Measurements from ENCODE around the gene NRG2. TPM values are rescaled to one million over a fixed set of nuclear protein-coding genes. Genes with fewer than 3 reads are reported as not detected.

NRG2 gene
- total and polyA plus RNA-seq, 7 experiments from 2014 or later, result 0.05 to 0.22 (median 0.12) TPM; not detected in 3

DNA sequence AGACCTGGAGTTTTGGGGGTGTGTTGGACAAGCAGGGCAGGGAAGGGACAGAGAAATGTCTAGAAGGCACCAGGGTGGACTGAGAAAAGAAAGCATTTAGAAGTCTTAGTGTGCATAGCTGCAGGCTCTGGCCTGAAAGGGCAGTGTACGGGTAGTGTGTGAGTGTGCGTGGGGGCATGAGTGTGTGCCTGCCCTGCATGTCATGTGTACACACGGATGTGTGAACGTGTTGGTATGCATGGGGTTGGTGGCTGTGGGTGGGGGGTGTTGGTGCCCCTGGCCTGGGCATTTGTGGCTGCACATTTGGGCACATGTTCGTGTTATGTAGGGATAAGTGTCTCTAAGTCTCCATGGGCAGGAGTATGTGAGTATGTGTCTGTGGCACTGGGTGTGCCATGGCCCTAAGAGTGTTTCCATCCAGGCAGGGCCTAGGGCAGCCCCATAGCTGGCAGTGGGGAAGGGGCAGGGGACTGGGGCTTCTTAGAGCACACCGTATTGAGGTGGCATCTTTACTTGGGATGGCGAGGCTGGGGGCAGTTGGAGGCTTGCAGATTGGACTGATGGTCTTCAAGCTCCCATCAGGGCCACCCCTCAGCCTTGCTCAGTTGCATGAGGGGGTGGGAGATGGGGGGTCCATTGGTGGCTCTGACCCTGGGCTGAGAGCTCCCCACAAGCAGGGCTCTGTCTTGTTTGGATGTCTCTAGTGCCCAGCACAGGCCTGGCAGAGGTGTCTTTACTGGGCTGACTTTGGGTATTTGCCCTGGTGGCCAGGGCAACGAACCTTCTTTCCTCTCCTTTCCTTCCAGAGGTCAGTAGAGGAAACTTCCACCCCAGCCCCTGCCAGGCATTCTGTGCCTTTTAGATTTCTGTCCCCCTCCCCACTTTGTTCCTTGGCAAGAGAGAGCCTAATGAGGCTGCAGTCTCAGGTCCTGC lies 232.5 kb downstream of the NRG2 start:
- no peaks in the 10 kb centered on the region for H3K36me3 Mint-ChIP-seq
- POLR2A ChIA-PET, result no interaction called here
- Histone ChIP-seq H3K27me3 (ENCODE audit: control insufficient read depth in 2 of 2, insufficient read depth in 2 of 2, low read length in 2 of 2) (no peaks in the 10 kb centered on the region), H3K27ac (ENCODE audit: low read depth, low read length) (no peak overlapping the region), H3K36me3 (ENCODE audit: control insufficient read depth in 2 of 3, insufficient read depth in 3 of 3, low read length in 3 of 3) (no peaks in the 10 kb centered on the region), H3K4me3 (ENCODE audit: low read length) (no peak overlapping the region), H3K9me3 (ENCODE audit: control insufficient read depth in 2 of 3, low read length in 3 of 3) (no peaks in the 10 kb centered on the region), H3K4me1 (ENCODE audit: control insufficient read depth in 2 of 2, insufficient read depth in 2 of 2, low read length in 2 of 2) (no peaks in the 10 kb centered on the region)
- DNase-seq (no peak), ATAC-seq (no peak)
- H3K9me3 Mint-ChIP-seq, result peaks cover 0 to 2% (median 0%) of the 10 kb centered on the region in 11 donors
- H3K27ac Mint-ChIP-seq, result no peak overlapping the region
- H3K27me3 Mint-ChIP-seq, result peaks cover 0 to 22% (median 6%) of the 10 kb centered on the region in 5 donors
- intact Hi-C loops (cut with micrococcal nuclease), result no loop called here
- no peak overlapping the region for H3K4me3 Mint-ChIP-seq
- no peaks in the 10 kb centered on the region for H3K4me1 Mint-ChIP-seq
- CTCF ChIA-PET, result no interaction called here

DNA sequence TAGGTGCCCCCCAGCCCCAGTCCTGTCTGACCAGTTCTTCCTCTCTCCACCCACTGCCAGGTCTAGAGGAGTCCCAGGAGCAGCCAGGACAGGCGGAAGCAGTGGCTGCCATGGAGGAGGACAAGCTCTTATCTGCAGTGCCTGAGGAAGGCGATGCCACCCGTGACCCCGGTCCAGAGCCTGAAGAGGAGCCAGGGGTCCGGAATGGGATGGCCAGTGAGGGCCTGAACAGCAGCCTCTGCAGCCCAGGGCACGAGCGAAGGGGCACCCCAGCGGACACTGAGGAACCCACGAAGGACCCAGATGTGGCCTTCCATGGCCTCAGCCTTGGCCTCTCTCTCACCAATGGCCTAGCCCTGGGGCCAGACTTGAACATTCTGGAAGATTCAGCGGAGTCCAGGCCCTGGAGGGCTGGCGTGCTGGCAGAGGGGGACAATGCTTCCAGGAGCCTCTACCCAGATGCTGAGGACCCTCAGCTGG lies 233.7 kb downstream of the NRG2 start:
- H3K27ac ChIP-seq (ENCODE audit: low read depth, low read length), result no peak overlapping the region
- ChIA-PET CTCF (no interaction called here), POLR2A (no interaction called here)
- intact Hi-C loops (cut with micrococcal nuclease), result no loop called here
- Mint-ChIP-seq H3K36me3 (no peaks in the 10 kb centered on the region), H3K27me3 (peaks cover 0 to 25% (median 15%) of the 10 kb centered on the region in 5 donors), H3K9me3 (peaks cover 0 to 2% (median 0%) of the 10 kb centered on the region in 11 donors), H3K27ac (no peak overlapping the region), H3K4me3 (no peak overlapping the region), H3K4me1 (no peaks in the 10 kb centered on the region)
- H3K9me3 ChIP-seq (ENCODE audit: control insufficient read depth in 2 of 3, low read length in 3 of 3), result no peaks in the 10 kb centered on the region
- no peaks in the 10 kb centered on the region for H3K27me3 ChIP-seq (ENCODE audit: control insufficient read depth in 2 of 2, insufficient read depth in 2 of 2, low read length in 2 of 2)
- no peaks in the 10 kb centered on the region for H3K36me3 ChIP-seq (ENCODE audit: control insufficient read depth in 2 of 3, insufficient read depth in 3 of 3, low read length in 3 of 3)
- no peaks in the 10 kb centered on the region for H3K4me1 ChIP-seq (ENCODE audit: control insufficient read depth in 2 of 2, insufficient read depth in 2 of 2, low read length in 2 of 2)
- DNase-seq (no peak), ATAC-seq (no peak)
- H3K4me3 ChIP-seq (ENCODE audit: low read length), result no peak overlapping the region

DNA sequence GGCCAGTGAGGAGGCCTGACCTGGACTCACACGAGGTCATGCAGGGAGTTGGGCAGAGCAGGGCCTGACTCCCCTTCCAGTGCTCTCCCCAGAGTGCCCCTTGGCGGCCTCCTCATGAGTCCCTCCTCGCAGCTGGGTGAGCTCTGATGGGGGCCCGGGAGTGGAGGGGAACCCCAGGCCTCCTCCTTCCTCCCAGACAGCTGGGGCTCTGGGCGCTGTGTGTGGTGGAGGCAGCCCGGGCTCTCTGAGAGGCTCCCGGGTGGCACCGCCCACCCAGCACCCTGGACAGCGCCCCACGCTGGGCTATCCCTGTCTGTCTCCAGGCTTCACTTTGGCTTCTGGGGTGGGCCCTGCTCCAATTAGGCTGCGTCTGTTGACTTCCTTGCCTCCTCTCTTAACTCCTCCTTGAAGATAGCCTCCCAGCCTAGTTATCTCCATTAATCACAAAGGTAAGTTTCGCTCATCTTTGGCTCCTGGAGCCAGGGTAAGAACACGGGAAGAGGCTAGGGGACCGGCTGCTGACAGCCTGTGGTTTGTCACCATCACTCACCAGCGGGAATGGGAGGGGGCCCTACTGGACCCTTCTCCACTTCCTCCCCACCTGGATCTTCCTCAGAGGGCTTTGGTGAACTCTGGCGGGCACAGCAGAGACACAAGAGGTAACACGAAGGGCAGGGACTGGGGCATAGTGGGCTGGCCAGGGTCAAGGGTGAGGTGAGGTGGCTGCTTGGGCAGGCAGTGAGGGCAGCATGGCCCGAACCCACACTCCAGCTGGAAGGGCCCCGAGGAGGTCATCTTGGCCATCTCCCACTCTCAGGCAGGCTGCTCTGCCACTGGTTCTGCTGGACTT lies 234.4 kb downstream of the NRG2 start:
- ChIA-PET POLR2A (no interaction called here), CTCF (no interaction called here)
- intact Hi-C loops (cut with micrococcal nuclease), result no loop called here
- no peaks in the 10 kb centered on the region for H3K36me3 Mint-ChIP-seq
- H3K4me1 Mint-ChIP-seq, result no peaks in the 10 kb centered on the region
- H3K4me3 Mint-ChIP-seq, result no peak overlapping the region
- Histone ChIP-seq H3K4me3 (ENCODE audit: low read length) (no peak overlapping the region), H3K27ac (ENCODE audit: low read depth, low read length) (no peak overlapping the region), H3K36me3 (ENCODE audit: control insufficient read depth in 2 of 3, insufficient read depth in 3 of 3, low read length in 3 of 3) (no peaks in the 10 kb centered on the region), H3K9me3 (ENCODE audit: control insufficient read depth in 2 of 3, low read length in 3 of 3) (no peaks in the 10 kb centered on the region), H3K4me1 (ENCODE audit: control insufficient read depth in 2 of 2, insufficient read depth in 2 of 2, low read length in 2 of 2) (no peaks in the 10 kb centered on the region), H3K27me3 (ENCODE audit: control insufficient read depth in 2 of 2, insufficient read depth in 2 of 2, low read length in 2 of 2) (no peaks in the 10 kb centered on the region)
- H3K9me3 Mint-ChIP-seq, result peaks cover 0 to 2% (median 0%) of the 10 kb centered on the region in 11 donors
- ATAC-seq, result peak; percentile 39
- peak in 3 of 9 donors; percentile 11 to 56 (median 14) for DNase-seq
- H3K27ac Mint-ChIP-seq, result no peak overlapping the region
- H3K27me3 Mint-ChIP-seq, result peaks cover 0 to 26% (median 15%) of the 10 kb centered on the region in 5 donors

- no peaks in the 10 kb centered on the region for H3K27me3 ChIP-seq (ENCODE audit: control insufficient read depth in 2 of 2, insufficient read depth in 2 of 2, low read length in 2 of 2)
- peaks cover 0 to 28% (median 19%) of the 10 kb centered on the region in 5 donors for H3K27me3 Mint-ChIP-seq
Measured at GRCh38 chr5:139807647-139808030, 235.5 kb downstream of the NRG2 start.

DNA sequence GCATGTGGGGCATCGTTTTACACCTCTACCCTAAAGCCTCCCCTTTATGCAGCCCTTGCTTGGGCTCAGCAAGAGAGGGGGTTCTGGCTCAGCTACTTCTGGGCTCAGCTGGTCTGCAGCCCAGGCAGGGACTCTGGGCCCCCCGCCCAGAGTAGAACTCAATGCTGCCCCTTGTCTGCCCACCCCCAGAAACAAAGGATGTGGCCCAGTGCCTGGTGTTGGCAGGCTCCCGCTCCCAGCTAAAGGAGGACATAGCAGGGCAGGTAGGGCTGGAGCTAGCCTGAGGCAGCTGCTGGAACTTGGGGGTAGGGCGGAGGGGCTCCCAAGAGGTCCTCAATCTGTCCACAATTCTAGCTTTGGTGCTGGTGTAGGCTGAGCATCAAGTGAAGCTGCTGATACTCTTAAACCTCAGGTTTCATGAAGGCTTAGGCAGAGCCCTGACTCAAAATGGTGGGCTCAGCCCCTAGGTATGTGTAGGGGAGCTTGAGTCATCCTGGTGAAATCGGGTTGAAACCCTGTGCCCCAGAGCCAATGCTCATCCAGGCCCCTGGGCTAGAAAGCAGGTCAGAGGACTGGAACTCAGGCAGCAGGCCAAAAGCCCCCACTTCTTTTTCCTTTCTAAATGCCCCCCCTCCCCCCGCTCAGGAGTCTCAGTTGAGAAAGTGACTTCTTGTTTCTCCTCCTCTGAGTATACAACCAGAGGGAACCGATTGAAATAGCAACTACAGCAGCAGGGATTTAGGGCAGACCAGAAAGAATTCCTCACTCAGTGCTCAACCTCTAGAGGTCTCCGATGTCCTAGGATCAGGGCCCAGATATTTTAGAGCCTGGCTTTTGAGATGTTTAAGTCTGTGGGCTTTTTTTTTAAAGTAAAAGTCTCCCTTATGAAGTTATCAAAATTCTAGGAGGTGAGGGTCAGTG lies 236.1 kb downstream of the NRG2 start:
- Histone ChIP-seq H3K36me3 (ENCODE audit: control insufficient read depth in 2 of 3, insufficient read depth in 3 of 3, low read length in 3 of 3) (no peaks in the 10 kb centered on the region), H3K9me3 (ENCODE audit: control insufficient read depth in 2 of 3, low read length in 3 of 3) (no peaks in the 10 kb centered on the region), H3K4me1 (ENCODE audit: control insufficient read depth in 2 of 2, insufficient read depth in 2 of 2, low read length in 2 of 2) (no peaks in the 10 kb centered on the region), H3K27me3 (ENCODE audit: control insufficient read depth in 2 of 2, insufficient read depth in 2 of 2, low read length in 2 of 2) (no peaks in the 10 kb centered on the region), H3K4me3 (ENCODE audit: low read length) (no peak overlapping the region), H3K27ac (ENCODE audit: low read depth, low read length) (no peak overlapping the region)
- Mint-ChIP-seq H3K36me3 (no peaks in the 10 kb centered on the region), H3K4me3 (no peak overlapping the region), H3K27ac (no peak overlapping the region), H3K9me3 (peaks cover 0 to 2% (median 0%) of the 10 kb centered on the region in 11 donors), H3K27me3 (peaks cover 1 to 32% (median 20%) of the 10 kb centered on the region in 5 donors), H3K4me1 (no peaks in the 10 kb centered on the region)
- POLR2A ChIA-PET, result no interaction called here
- no peak for DNase-seq
- CTCF ChIA-PET, result interaction anchor here (0.7 kb wide), 1 partner anchor 19 kb away, joined by 3 read pairs; no protein-coding TSS in a partner anchor
- intact Hi-C loops (cut with micrococcal nuclease), result no loop called here
- no peak for ATAC-seq

More at GRCh38 chr5:139807647-139808030, 235.5 kb downstream of the NRG2 start:
- H3K36me3 ChIP-seq (ENCODE audit: control insufficient read depth in 2 of 3, insufficient read depth in 3 of 3, low read length in 3 of 3), result no peaks in the 10 kb centered on the region
- ChIA-PET POLR2A (no interaction called here), CTCF (no interaction called here)
- ATAC-seq (no peak), DNase-seq (no peak)
- Mint-ChIP-seq H3K27ac (no peak overlapping the region), H3K36me3 (no peaks in the 10 kb centered on the region), H3K4me1 (no peaks in the 10 kb centered on the region), H3K4me3 (no peak overlapping the region), H3K9me3 (peaks cover 0 to 2% (median 0%) of the 10 kb centered on the region in 11 donors)
- H3K27ac ChIP-seq (ENCODE audit: low read depth, low read length), result no peak overlapping the region
- intact Hi-C loops (cut with micrococcal nuclease), result no loop called here
- H3K9me3 ChIP-seq (ENCODE audit: control insufficient read depth in 2 of 3, low read length in 3 of 3), result no peaks in the 10 kb centered on the region
- no peaks in the 10 kb centered on the region for H3K4me1 ChIP-seq (ENCODE audit: control insufficient read depth in 2 of 2, insufficient read depth in 2 of 2, low read length in 2 of 2)
- H3K4me3 ChIP-seq (ENCODE audit: low read length), result no peak overlapping the region

DNA sequence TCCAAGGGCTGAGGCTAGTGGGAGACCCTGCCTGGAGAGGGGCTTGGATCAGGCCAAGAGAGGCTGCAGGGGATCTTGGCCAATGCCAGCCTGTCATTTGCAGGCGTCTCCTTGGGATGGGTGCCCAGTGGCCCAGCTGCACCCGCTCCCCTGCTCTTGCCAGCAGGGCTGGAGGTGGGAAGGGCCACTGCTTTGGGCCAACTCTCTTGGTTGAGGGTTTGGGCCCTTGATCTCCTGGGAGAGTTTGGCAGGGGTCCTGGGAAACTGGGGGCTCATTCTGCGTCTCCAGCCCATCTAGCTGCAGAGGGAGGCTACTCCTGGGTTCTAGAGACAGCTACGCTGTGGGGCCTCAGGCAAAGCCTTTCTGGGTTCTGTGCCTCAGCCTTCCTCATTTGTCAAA lies 237.0 kb downstream of the NRG2 start:
- ChIA-PET POLR2A (no interaction called here), CTCF (interaction anchor here (0.7 kb wide), 1 partner anchor 18 kb away, joined by 3 read pairs; no protein-coding TSS in a partner anchor)
- H3K27ac ChIP-seq (ENCODE audit: low read depth, low read length), result no peak overlapping the region
- intact Hi-C loops (cut with micrococcal nuclease), result no loop called here
- peaks cover 10 to 33% (median 26%) of the 10 kb centered on the region in 5 donors for H3K27me3 Mint-ChIP-seq
- H3K9me3 ChIP-seq (ENCODE audit: control insufficient read depth in 2 of 3, low read length in 3 of 3), result no peaks in the 10 kb centered on the region
- H3K4me3 ChIP-seq (ENCODE audit: low read length), result no peak overlapping the region
- H3K4me1 ChIP-seq (ENCODE audit: control insufficient read depth in 2 of 2, insufficient read depth in 2 of 2, low read length in 2 of 2), result no peaks in the 10 kb centered on the region
- no peaks in the 10 kb centered on the region for H3K36me3 ChIP-seq (ENCODE audit: control insufficient read depth in 2 of 3, insufficient read depth in 3 of 3, low read length in 3 of 3)
- peaks cover 0 to 2% (median 0%) of the 10 kb centered on the region in 11 donors for H3K9me3 Mint-ChIP-seq
- ATAC-seq (no peak), DNase-seq (no peak)
- H3K4me3 Mint-ChIP-seq, result no peak overlapping the region
- no peak overlapping the region for H3K27ac Mint-ChIP-seq
- peaks cover 0 to 5% (median 0%) of the 10 kb centered on the region in 5 donors for H3K36me3 Mint-ChIP-seq
- no peaks in the 10 kb centered on the region for H3K4me1 Mint-ChIP-seq
- H3K27me3 ChIP-seq (ENCODE audit: control insufficient read depth in 2 of 2, insufficient read depth in 2 of 2, low read length in 2 of 2), result no peaks in the 10 kb centered on the region
